Caco-2 (cell line): ENCODE results near the gene SLC27A5. TPM values are rescaled to one million over a fixed set of nuclear protein-coding genes. Genes with fewer than 3 reads are reported as not detected.

Experiments
- BruUV-seq: library from RNA; stranded (reverse); fragments of 400-500 nt; replicated peaks from 2 replicates; lab custom pipeline; 2021; lab: Mats Ljungman, UMichigan
- CTCF ChIA-PET: fragments of 300-600 bp; sonication (Branson Sonifier 250); formaldehyde crosslinking; loops from one replicate; lab custom pipeline; 2022; ENCODE audit warnings: antibody characterized with exemption; lab: Charles Lee
- POLR2A ChIA-PET: fragments of 300-600 bp; sonication (Branson Sonifier 250); formaldehyde crosslinking; loops from one replicate; lab custom pipeline; 2022; ENCODE audit warnings: antibody characterized with exemption; lab: Charles Lee
- DNase-seq, 2 experiments: peaks; one replicate each; pipeline versions ENCODE4 v3.0.0 to v3.0.0-alpha.2; 2020 to 2022
- H3K27me3 ChIP-seq: replicated peaks from 2 replicates; pipeline ENCODE4 v1.6.0; 2011; ENCODE audit warnings: low read length; ENCODE audit not compliant: control insufficient read depth, insufficient read depth
- H3K36me3 ChIP-seq: 2 replicates; pipeline ENCODE4 v1.5.1; 2011; ENCODE audit warnings: low read length; ENCODE audit not compliant: control insufficient read depth, insufficient read depth
- H3K4me1 ChIP-seq: fragments of 250-450 bp; sonication (Bioruptor Pico); 2 replicates; pipeline ENCODE4 v1.5.1; 2020; ENCODE audit warnings: mild to moderate bottlenecking
- H3K4me3 ChIP-seq: 2 replicates; pipeline ENCODE4 v1.5.1; 2011; ENCODE audit warnings: low read depth, mild to moderate bottlenecking, control low read depth, low read length
- H3K9me3 ChIP-seq: fragments of 250-450 bp; sonication (Bioruptor Pico); 2 replicates; pipeline ENCODE4 v1.5.1; 2020; ENCODE audit warnings: mild to moderate bottlenecking, moderate library complexity
- H3K27ac Mint-ChIP-seq: one replicate; pipeline ENCODE4 v1.8.0; 2022; ENCODE audit warnings: mixed read lengths; ENCODE audit not compliant: unreplicated experiment
- H3K27me3 Mint-ChIP-seq: one replicate; pipeline ENCODE4 v1.8.0; 2022; ENCODE audit warnings: mixed read lengths; ENCODE audit not compliant: insufficient read depth, unreplicated experiment
- H3K36me3 Mint-ChIP-seq: one replicate; pipeline ENCODE4 v1.8.0; 2022; ENCODE audit warnings: mild to moderate bottlenecking, mixed read lengths; ENCODE audit not compliant: insufficient read depth, unreplicated experiment
- H3K4me1 Mint-ChIP-seq: one replicate; pipeline ENCODE4 v1.8.0; 2022; ENCODE audit warnings: low read depth, mixed read lengths; ENCODE audit not compliant: unreplicated experiment
- H3K4me3 Mint-ChIP-seq: one replicate; pipeline ENCODE4 v1.8.0; 2022; ENCODE audit warnings: mild to moderate bottlenecking, moderate library complexity, mixed read lengths; ENCODE audit not compliant: unreplicated experiment
- H3K9me3 Mint-ChIP-seq: one replicate; pipeline ENCODE4 v1.8.0; 2022; ENCODE audit warnings: mixed read lengths; ENCODE audit not compliant: unreplicated experiment
- CTCF ChIP-seq, 2 experiments: fragments of 200-600 bp in 1 of 2; IDR thresholded peaks; 1 replicate in 1 of 2; 2 replicates in 1 of 2; pipeline versions ENCODE4 v1.5.1 to v1.8.0; 2011 to 2022; ENCODE audit warnings: antibody characterized with exemption in 1 of 2, control low read depth in 1 of 2, inconsistent platforms in 1 of 2, low read depth in 1 of 2, low read length in 1 of 2, mild to moderate bottlenecking in 1 of 2, moderate library complexity in 1 of 2; ENCODE audit not compliant: insufficient read depth in 1 of 2, severe bottlenecking in 1 of 2, unreplicated experiment in 1 of 2
- intact Hi-C: fragments of 100-400 bp; cut with micrococcal nuclease; formaldehyde crosslinking; loops from one replicate; pipeline ENCODE4 v1.10.0; 2022; ENCODE audit not compliant: unreplicated experiment
- total RNA-seq: library from RNA; stranded (reverse); gene quantifications from 2 replicates; pipeline ENCODE4 v1.2.3, GENCODE V29; 2022

The SLC27A5 gene
- total RNA-seq, 1 experiment from 2014 or later, result 10.3 TPM

- no peaks in the 10 kb centered on the region for H3K27me3 ChIP-seq
- H3K4me1 Mint-ChIP-seq, result peaks cover 31% of the 10 kb centered on the region
- CTCF ChIA-PET, result interaction anchor here (1.0 to 1.6 kb wide), 3 partner anchors 15 to 198 kb away, joined by 3 to 5 read pairs (median 4); partner anchors contain the start of gene ZBTB45
- peak overlapping the region; percentile 98 for H3K27ac Mint-ChIP-seq
- no peak for TF ChIP-seq CTCF (IDR thresholded peaks at IDR 0.05; ENCODE audit: insufficient read depth in 1 of 2, low read depth in 1 of 2, low read length in 1 of 2, severe bottlenecking in 1 of 2, unreplicated experiment in 1 of 2)
- peaks cover 11% of the 10 kb centered on the region; the same call in 1 of the 2 replicates for H3K4me1 ChIP-seq
- DNase-seq, result no peak
- peak overlapping the region; percentile 69 for H3K4me3 ChIP-seq
- BruUV-seq, result TSS peak; percentile 48
- no peaks in the 10 kb centered on the region for H3K9me3 ChIP-seq
- no peaks in the 10 kb centered on the region for H3K9me3 Mint-ChIP-seq
- intact Hi-C loops, result no loop called here
- H3K27me3 Mint-ChIP-seq, result no peaks in the 10 kb centered on the region
- peaks cover 99% of the 10 kb centered on the region for H3K36me3 Mint-ChIP-seq
- peaks cover 1% of the 10 kb centered on the region for H3K36me3 ChIP-seq
- peak overlapping the region; percentile 99 for H3K4me3 Mint-ChIP-seq
- POLR2A ChIA-PET, result interaction anchor here (0.6 to 2.4 kb wide), 7 partner anchors 12 to 40 kb away, joined by 3 to 17 read pairs (median 6); partner anchors contain the start of genes MZF1, TRIM28 and ZBTB45
Measured at GRCh38 chr19:58560007-58560887, 48.5 kb upstream of the SLC27A5 start.

DNA sequence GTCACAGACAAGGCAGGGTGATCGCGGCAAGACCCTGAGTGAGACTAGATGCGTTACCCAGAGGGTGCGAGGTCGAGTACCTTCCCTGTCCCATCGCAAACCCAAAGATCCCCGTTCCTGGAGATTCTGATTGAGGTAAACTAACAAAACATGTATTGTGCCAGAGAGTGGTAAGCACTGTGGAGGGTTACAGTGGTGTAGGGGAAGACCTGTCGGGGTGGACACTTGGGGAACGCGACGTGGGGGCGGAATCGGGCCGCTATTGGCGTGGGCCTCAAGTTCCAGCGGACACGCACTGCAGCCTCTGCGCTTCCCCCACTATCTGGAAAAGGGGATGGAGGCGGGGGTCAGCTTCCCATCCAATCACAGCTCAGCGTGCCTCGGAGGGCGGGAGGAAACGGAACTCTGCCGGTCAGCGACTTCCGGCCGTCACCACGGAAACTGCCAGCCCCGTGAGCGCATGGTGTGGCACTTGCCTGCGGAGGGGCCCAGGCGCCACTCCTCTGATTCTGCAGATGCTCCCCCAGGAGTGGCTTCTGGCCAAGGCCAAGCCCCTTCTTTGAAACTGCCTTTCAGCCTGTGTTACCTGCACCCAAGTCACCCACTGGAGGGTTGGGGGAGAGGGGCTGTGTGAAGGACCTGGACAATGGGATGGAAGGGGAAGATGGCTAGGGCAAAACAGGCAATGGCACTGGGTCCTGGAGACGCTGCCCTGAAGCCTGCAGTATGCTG is 47.6 kb upstream of the SLC27A5 start:
- CTCF ChIA-PET, result interaction anchor here (1.0 to 1.6 kb wide), 4 partner anchors 15 to 198 kb away, joined by 3 to 6 read pairs (median 4); partner anchors contain the start of genes TRIM28 and ZBTB45

More for the DNA sequence above, 47.6 kb upstream of the SLC27A5 start:
- Mint-ChIP-seq H3K9me3 (no peaks in the 10 kb centered on the region), H3K36me3 (peaks cover 99% of the 10 kb centered on the region), H3K27ac (peak overlapping the region; percentile 98), H3K27me3 (no peaks in the 10 kb centered on the region), H3K4me3 (peak overlapping the region; percentile 99), H3K4me1 (peaks cover 31% of the 10 kb centered on the region)
- Histone ChIP-seq H3K27me3 (no peaks in the 10 kb centered on the region), H3K4me1 (peaks cover 12% of the 10 kb centered on the region; the same call in 1 of the 2 replicates), H3K9me3 (no peaks in the 10 kb centered on the region), H3K4me3 (peak overlapping the region; percentile 69), H3K36me3 (peaks cover 3% of the 10 kb centered on the region)
- DNase-seq, result peak; percentile 93 to 95
- intact Hi-C loops, result loop anchor here (1.0 kb wide), 2 partner anchors 14 to 15 kb away; partner anchors contain the start of genes MZF1 and TRIM28
- no peak for TF ChIP-seq CTCF (IDR thresholded peaks at IDR 0.05; ENCODE audit: insufficient read depth in 1 of 2, low read depth in 1 of 2, low read length in 1 of 2, severe bottlenecking in 1 of 2, unreplicated experiment in 1 of 2)
- no TSS peak for BruUV-seq
- POLR2A ChIA-PET, result interaction anchor here (0.6 to 2.4 kb wide), 7 partner anchors 13 to 232 kb away, joined by 3 to 17 read pairs (median 6); partner anchors contain the start of genes MZF1, TRIM28, ZBTB45 and ZSCAN22
